ENCODE data around the gene HYLS1. TPM values are rescaled to one million over a fixed set of nuclear protein-coding genes. Genes with fewer than 3 reads are reported as not detected.

Gene HYLS1
- total and polyA plus RNA-seq, 10 of the 15 experiments (the other 5 are each of a cell fraction or from before 2014, with no cell fraction given) = 11.7 to 35.1 (median 17.6) TPM

- TF ChIP-seq BHLHE40 (IDR thresholded peaks at IDR 0.05; ENCODE audit: borderline replicate concordance in 1 of 2, low read depth in 2 of 2, low read length in 1 of 2) (no peak), EZH2 (IDR thresholded peaks at IDR 0.05; ENCODE audit: borderline replicate concordance, control insufficient read depth, low read depth, low read length) (no peak), KAT2A (conservative IDR thresholded peaks at IDR 0.05; ENCODE audit: control insufficient read depth, low read depth, low read length) (no peak), POLR2AphosphoS5 (IDR thresholded peaks at IDR 0.05; ENCODE audit: low read length) (no peak), TAF1 (IDR thresholded peaks at IDR 0.05; ENCODE audit: borderline replicate concordance, low read depth, low read length) (no peak), E4F1 (IDR thresholded peaks at IDR 0.05; ENCODE audit: borderline replicate concordance, partially characterized antibody) (no peak)
These were observed 3.1 kb downstream of the HYLS1 start (continued) for GRCh38 chr11:125890447-125891100.

- Histone ChIP-seq H3K9ac (ENCODE audit: control insufficient read depth, insufficient read depth, low read length) (no peak overlapping the region), H3K4me1 (ENCODE audit: control insufficient read depth, insufficient read depth, low read length) (no peaks in the 10 kb centered on the region), H3K36me3 (ENCODE audit: control insufficient read depth in 2 of 2, insufficient read depth in 2 of 2, low read length in 1 of 2) (peaks cover 0 to 17% of the 10 kb centered on the region in 2 experiments; a peak in 1 of 4 replicates), H4K20me1 (ENCODE audit: control insufficient read depth, insufficient read depth) (no peaks in the 10 kb centered on the region), H3K9me3 (replicated peaks; ENCODE audit: control insufficient read depth, insufficient read depth, low read length) (no peaks in the 10 kb centered on the region), H3K27me3 (replicated peaks in 1 of 2; ENCODE audit: control insufficient read depth in 2 of 2, insufficient read depth in 2 of 2, low read length in 1 of 2) (no peaks in the 10 kb centered on the region), H2AFZ (ENCODE audit: control insufficient read depth, low read depth, low read length) (no peak overlapping the region), H3K27ac (ENCODE audit: control insufficient read depth, insufficient read depth) (no peak overlapping the region), H3K79me2 (ENCODE audit: control insufficient read depth, insufficient read depth, low read length) (peaks cover 25% of the 10 kb centered on the region), H3K4me2 (ENCODE audit: control insufficient read depth, insufficient read depth) (no peak overlapping the region), H3K4me3 (no peak overlapping the region)
- ATAC-seq (no peak), DNase-seq (ENCODE audit: low read depth, low spot score) (no peak), FAIRE-seq (no peak)
- ChIA-PET SMC1A (ENCODE audit: uncharacterized antibody, unreplicated experiment) (interaction anchor here (0.7 to 1.7 kb wide), 4 partner anchors 11 to 322 kb away, joined by 3 to 4 read pairs (median 4); partner anchors contain the start of genes EI24 and PUS3), RAD21 (ENCODE audit: unreplicated experiment) (no interaction called here), CTCF (no interaction called here), POLR2A (interaction anchor here (1.0 kb wide), 1 partner anchor 14 kb away, joined by 3 read pairs; no protein-coding TSS in a partner anchor)
- intact Hi-C loops (cut with micrococcal nuclease; ENCODE audit: unreplicated experiment) (no loop called here), in situ Hi-C loops (cut with MboI) (loop anchor here (25.0 kb wide), 1 partner anchor 930 kb away; the partner anchor contains the start of gene CCDC15)
- no TSS peak for BruUV-seq (replicated peaks)
- TF ChIP-seq EZH2 (IDR thresholded peaks at IDR 0.05; ENCODE audit: borderline replicate concordance, control insufficient read depth, low read depth, low read length) (no peak), KLF5 (IDR thresholded peaks at IDR 0.05; ENCODE audit: partially characterized antibody) (no peak), MTA3 (IDR thresholded peaks at IDR 0.05; ENCODE audit: borderline replicate concordance, low read length) (no peak), POU2F2 (IDR thresholded peaks at IDR 0.05; ENCODE audit: borderline replicate concordance, low read depth, low read length) (no peak)
These were observed 4.6 kb downstream of the HYLS1 start for GRCh38 chr11:125892071-125892470.
